Activated T-helper 1 cell treated with anti-CD3 and anti-CD28 coated beads, Interleukin-12 subunit alpha, Interleukin-12 subunit beta, Interleukin-2, Interleukin-4 antibody, amounts not matched to agents 30 ng/mL and 10 ng/mL and 1 ng/mL, durations not matched to agents 14 hours and 24 hours and 36 hours (primary cell): ENCODE results near the gene MSL3B.
A peak's percentile ranks its signal among the peaks of the same experiment; 100 is the strongest.

Source experiments
- DNase-seq: peaks from one replicate; pipeline ENCODE4 v3.0.0; 2021; ENCODE audit warnings: low spot score
- H3K27ac Mint-ChIP-seq: one replicate; pipeline ENCODE4 v1.8.0; 2021; ENCODE audit warnings: mild to moderate bottlenecking, mixed read lengths
- H3K27me3 Mint-ChIP-seq: one replicate; pipeline ENCODE4 v1.8.0; 2022; ENCODE audit warnings: mild to moderate bottlenecking, moderate library complexity, mixed read lengths; ENCODE audit not compliant: insufficient read depth
- H3K36me3 Mint-ChIP-seq: one replicate; pipeline ENCODE4 v1.8.0; 2021; ENCODE audit warnings: low read depth, mixed read lengths
- H3K4me1 Mint-ChIP-seq: one replicate; pipeline ENCODE4 v1.8.0; 2021; ENCODE audit warnings: low read depth, mixed read lengths
- H3K4me3 Mint-ChIP-seq: one replicate; pipeline ENCODE4 v1.8.0; 2021; ENCODE audit warnings: mild to moderate bottlenecking, moderate library complexity, mixed read lengths
- H3K9me3 Mint-ChIP-seq: one replicate; pipeline ENCODE4 v1.8.0; 2021; ENCODE audit warnings: mixed read lengths
- intact Hi-C: fragments of 100-400 bp; cut with micrococcal nuclease; formaldehyde crosslinking; loops from one replicate; pipeline ENCODE4 v1.15.1; 2024

MSL3B gene

DNA sequence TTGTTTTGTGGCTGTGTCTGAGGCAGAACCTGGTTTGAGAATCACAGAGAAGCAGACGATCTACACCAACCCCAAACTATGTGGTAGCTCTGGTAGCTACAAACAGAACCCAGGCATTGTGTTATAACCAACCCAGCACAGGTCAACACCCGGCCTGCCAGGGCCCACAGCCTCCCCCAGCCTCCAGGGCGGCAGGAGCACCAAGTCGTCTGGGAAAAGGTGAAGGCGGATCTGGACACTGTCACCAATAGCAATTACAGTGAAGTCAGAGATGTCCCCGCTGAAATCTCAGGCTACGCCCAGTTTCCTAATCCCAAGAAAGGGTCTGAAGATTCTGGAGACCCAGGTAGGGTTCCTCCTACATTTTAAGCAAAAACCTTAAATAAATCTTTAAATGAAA, 17.4 kb downstream of the MSL3B start:
- Mint-ChIP-seq H3K27me3 (no peaks in the 10 kb centered on the region), H3K4me3 (no peak overlapping the region), H3K27ac (no peak overlapping the region), H3K36me3 (peaks cover 48% of the 10 kb centered on the region), H3K4me1 (peaks cover 74% of the 10 kb centered on the region), H3K9me3 (no peaks in the 10 kb centered on the region)
- no peak for DNase-seq
- intact Hi-C loops: loop anchor here (5.0 to 10.0 kb wide), 4 partner anchors 444 to 1296 kb away; partner anchors contain the start of genes ATG16L1, EIF4E2, GIGYF2 and TIGD1

- intact Hi-C loops: loop anchor here (5.0 to 10.0 kb wide), 4 partner anchors 445 to 1295 kb away; partner anchors contain the start of genes ATG16L1, EIF4E2, GIGYF2 and TIGD1
- no peaks in the 10 kb centered on the region for H3K9me3 Mint-ChIP-seq
- H3K4me3 Mint-ChIP-seq: no peak overlapping the region
- H3K36me3 Mint-ChIP-seq: peaks cover 48% of the 10 kb centered on the region
- no peak overlapping the region for H3K27ac Mint-ChIP-seq
- peaks cover 65% of the 10 kb centered on the region for H3K4me1 Mint-ChIP-seq
- H3K27me3 Mint-ChIP-seq: no peaks in the 10 kb centered on the region
- no peak for DNase-seq
Observed at GRCh38 chr2:233849607-233850271, 18.4 kb downstream of the MSL3B start.

DNA sequence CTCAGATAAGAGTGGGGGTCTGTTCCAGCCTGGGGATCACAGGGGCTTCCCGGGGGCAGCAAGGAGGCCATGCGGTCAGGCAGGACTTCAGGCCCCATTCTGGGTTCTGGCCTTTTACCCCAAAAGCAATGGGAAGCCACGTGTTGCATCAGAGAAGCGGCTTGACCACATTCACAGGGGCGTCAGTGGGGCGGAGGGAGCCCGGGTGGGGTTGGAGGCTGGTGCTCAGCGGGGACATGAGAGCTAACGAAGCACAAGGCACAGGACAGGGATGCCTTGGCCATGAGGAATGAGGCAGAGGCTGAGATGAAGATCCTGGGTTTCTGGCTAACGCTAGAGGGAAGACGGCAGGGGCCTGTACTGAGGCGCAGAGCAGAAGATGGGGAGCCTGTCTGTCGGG, 19.9 kb downstream of the MSL3B start:
- Mint-ChIP-seq H3K36me3 (peaks cover 53% of the 10 kb centered on the region), H3K27me3 (no peaks in the 10 kb centered on the region), H3K4me1 (peaks cover 69% of the 10 kb centered on the region), H3K9me3 (no peaks in the 10 kb centered on the region), H3K27ac (peak overlapping the region; percentile 29), H3K4me3 (no peak overlapping the region)
- intact Hi-C loops: no loop called here
- DNase-seq: no peak

GRCh38 chr2:233847248-233847898, 20.8 kb downstream of the MSL3B start:
- intact Hi-C loops: no loop called here
- no peak overlapping the region for H3K4me3 Mint-ChIP-seq
- DNase-seq: no peak
- H3K4me1 Mint-ChIP-seq: peaks cover 62% of the 10 kb centered on the region
- no peak overlapping the region for H3K27ac Mint-ChIP-seq
- no peaks in the 10 kb centered on the region for H3K9me3 Mint-ChIP-seq
- no peaks in the 10 kb centered on the region for H3K27me3 Mint-ChIP-seq
- H3K36me3 Mint-ChIP-seq: peaks cover 55% of the 10 kb centered on the region

- Mint-ChIP-seq H3K36me3 (peaks cover 55% of the 10 kb centered on the region), H3K4me3 (no peak overlapping the region), H3K9me3 (no peaks in the 10 kb centered on the region), H3K27ac (peak overlapping the region; percentile 44), H3K4me1 (peaks cover 60% of the 10 kb centered on the region), H3K27me3 (no peaks in the 10 kb centered on the region)
- DNase-seq: no peak
- intact Hi-C loops: no loop called here
Observed at GRCh38 chr2:233846387-233847247, 21.6 kb downstream of the MSL3B start.

GRCh38 chr2:233845301-233846060, 22.7 kb downstream of the MSL3B start:
- Mint-ChIP-seq H3K9me3 (no peaks in the 10 kb centered on the region), H3K27ac (no peak overlapping the region), H3K4me3 (no peak overlapping the region), H3K27me3 (no peaks in the 10 kb centered on the region), H3K4me1 (peaks cover 60% of the 10 kb centered on the region), H3K36me3 (peaks cover 66% of the 10 kb centered on the region)
- intact Hi-C loops: no loop called here
- DNase-seq: no peak

GRCh38 chr2:233844836-233845235, 23.4 kb downstream of the MSL3B start:
- intact Hi-C loops: no loop called here
- peaks cover 60% of the 10 kb centered on the region for H3K4me1 Mint-ChIP-seq
- DNase-seq: no peak
- no peaks in the 10 kb centered on the region for H3K27me3 Mint-ChIP-seq
- peaks cover 73% of the 10 kb centered on the region for H3K36me3 Mint-ChIP-seq
- no peak overlapping the region for H3K4me3 Mint-ChIP-seq
- no peak overlapping the region for H3K27ac Mint-ChIP-seq
- H3K9me3 Mint-ChIP-seq: no peaks in the 10 kb centered on the region

DNA sequence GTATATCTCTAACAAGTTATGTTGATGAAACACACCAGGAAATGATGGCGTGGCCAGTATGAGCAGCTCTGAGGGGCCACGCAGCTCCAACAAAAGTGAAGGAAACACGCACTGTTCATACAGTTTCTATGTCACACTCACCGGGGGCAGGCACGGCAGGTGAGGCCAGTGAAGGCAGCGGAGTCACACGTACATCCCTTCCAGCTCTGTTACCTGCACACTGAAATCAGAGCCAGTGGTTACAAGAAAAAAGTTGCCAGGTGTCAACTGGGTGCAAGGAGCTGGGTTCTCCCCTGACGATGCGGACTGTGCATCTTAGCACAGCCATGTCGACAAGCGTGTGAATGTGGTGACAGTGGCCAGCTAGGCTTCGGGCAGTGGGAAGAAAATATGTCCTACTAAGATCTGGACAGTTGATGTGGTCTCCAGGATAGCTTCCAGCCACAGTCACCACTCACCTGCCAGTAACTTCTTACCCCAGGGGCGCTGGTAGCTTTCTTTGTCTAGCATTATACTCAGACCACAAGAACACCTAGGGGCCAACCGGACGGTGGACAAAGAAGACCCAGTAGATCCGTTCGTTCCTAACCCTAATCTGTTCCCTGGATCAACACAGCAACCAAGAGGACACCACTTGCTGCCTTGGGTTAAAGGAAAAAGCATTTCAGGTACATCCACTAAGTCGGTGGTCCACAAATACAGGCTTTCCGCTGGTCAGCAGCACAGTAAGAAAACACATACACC, 23.9 kb downstream of the MSL3B start:
- no peak overlapping the region for H3K4me3 Mint-ChIP-seq
- H3K4me1 Mint-ChIP-seq: peaks cover 59% of the 10 kb centered on the region
- no peak overlapping the region for H3K27ac Mint-ChIP-seq
- DNase-seq: no peak
- H3K36me3 Mint-ChIP-seq: peaks cover 71% of the 10 kb centered on the region
- no peaks in the 10 kb centered on the region for H3K27me3 Mint-ChIP-seq
- no peaks in the 10 kb centered on the region for H3K9me3 Mint-ChIP-seq
- intact Hi-C loops: no loop called here

DNA sequence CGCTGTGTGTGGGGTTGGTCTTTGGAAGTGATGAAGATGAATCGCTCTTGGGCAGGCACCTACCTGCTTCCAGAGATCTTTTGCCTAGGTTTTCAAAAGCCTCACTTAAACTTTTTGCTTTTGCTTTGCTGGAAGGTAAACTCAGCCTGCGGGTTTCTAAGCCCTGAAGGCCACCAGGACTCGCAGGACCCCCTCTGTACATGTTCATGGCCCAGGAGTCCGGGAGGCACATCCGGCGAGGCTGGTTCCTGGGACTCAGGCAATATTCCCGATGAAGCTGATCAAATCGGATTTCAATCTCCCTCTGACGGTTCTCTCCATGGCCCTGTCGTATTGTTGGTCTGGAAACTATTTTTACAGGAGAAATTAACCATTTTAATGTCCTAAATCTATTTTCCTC, 27.0 kb downstream of the MSL3B start:
- DNase-seq: no peak
- intact Hi-C loops: no loop called here
- Mint-ChIP-seq H3K4me3 (no peak overlapping the region), H3K27ac (no peak overlapping the region), H3K9me3 (no peaks in the 10 kb centered on the region), H3K27me3 (no peaks in the 10 kb centered on the region), H3K4me1 (peaks cover 58% of the 10 kb centered on the region), H3K36me3 (peaks cover 74% of the 10 kb centered on the region)

- intact Hi-C loops: no loop called here
- no peak overlapping the region for H3K4me3 Mint-ChIP-seq
- peaks cover 75% of the 10 kb centered on the region for H3K36me3 Mint-ChIP-seq
- no peaks in the 10 kb centered on the region for H3K9me3 Mint-ChIP-seq
- H3K27ac Mint-ChIP-seq: no peak overlapping the region
- peaks cover 58% of the 10 kb centered on the region for H3K4me1 Mint-ChIP-seq
- H3K27me3 Mint-ChIP-seq: no peaks in the 10 kb centered on the region
- DNase-seq: no peak
Observed at GRCh38 chr2:233840520-233840919, 27.7 kb downstream of the MSL3B start.

DNA sequence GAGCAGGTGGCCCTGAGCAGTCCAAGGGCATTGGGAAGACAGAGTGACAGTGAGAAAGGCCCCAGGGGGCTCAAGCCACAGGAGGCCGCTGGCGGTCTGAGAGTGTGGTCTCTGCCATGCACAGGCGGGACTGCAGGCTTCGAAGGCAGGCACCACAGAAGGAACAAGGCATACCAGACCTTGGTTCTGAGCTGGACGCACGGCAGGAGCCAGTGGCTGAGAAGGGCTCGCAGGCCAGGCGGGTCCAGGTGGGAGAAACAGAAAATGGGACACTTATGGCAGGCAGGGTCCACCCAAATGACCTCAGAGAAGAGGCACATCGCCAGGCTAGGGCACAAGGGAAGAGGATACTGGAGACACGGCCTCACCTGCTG, 28.8 kb downstream of the MSL3B start:
- no peaks in the 10 kb centered on the region for H3K27me3 Mint-ChIP-seq
- H3K9me3 Mint-ChIP-seq: no peaks in the 10 kb centered on the region
- peaks cover 83% of the 10 kb centered on the region for H3K36me3 Mint-ChIP-seq
- intact Hi-C loops: no loop called here
- peak overlapping the region; percentile 40 for H3K27ac Mint-ChIP-seq
- DNase-seq: no peak
- peaks cover 58% of the 10 kb centered on the region for H3K4me1 Mint-ChIP-seq
- no peak overlapping the region for H3K4me3 Mint-ChIP-seq
